HPDE6-E6E7 (cell line): Measurements from ENCODE around the gene CHST3.

Source experiments
- DNase-seq: peaks from one replicate; pipeline ENCODE4 v3.0.0; 2011; ENCODE audit warnings: missing footprints; ENCODE audit errors: extremely low spot score

The CHST3 gene

GRCh38 chr10:72010234-72010973, 46.2 kb downstream of the CHST3 start:
- DNase-seq, result no peak

- DNase-seq, result no peak
These were observed 46.8 kb downstream of the CHST3 start for GRCh38 chr10:72011016-72011415.

- DNase-seq, result no peak
These were observed 47.3 kb downstream of the CHST3 start for GRCh38 chr10:72011468-72011867.

GRCh38 chr10:72011976-72012512, 47.8 kb downstream of the CHST3 start:
- DNase-seq, result no peak

- no peak for DNase-seq
These were observed 48.6 kb downstream of the CHST3 start for GRCh38 chr10:72012796-72013195.

- no peak for DNase-seq
These were observed 49.2 kb downstream of the CHST3 start for GRCh38 chr10:72013202-72013945.

- no peak for DNase-seq
These were observed 50.0 kb downstream of the CHST3 start for GRCh38 chr10:72014197-72014596.

GRCh38 chr10:72014785-72015480, 50.7 kb downstream of the CHST3 start:
- no peak for DNase-seq

- no peak for DNase-seq
These were observed 51.6 kb downstream of the CHST3 start for GRCh38 chr10:72015841-72016240.

- DNase-seq, result no peak
These were observed 52.6 kb downstream of the CHST3 start for GRCh38 chr10:72016608-72017300.

GRCh38 chr10:72019085-72019876, 55.1 kb downstream of the CHST3 start:
- DNase-seq, result no peak

- no peak for DNase-seq
These were observed 57.0 kb downstream of the CHST3 start for GRCh38 chr10:72020914-72021809.

GRCh38 chr10:72022228-72022627, 58.0 kb downstream of the CHST3 start:
- DNase-seq, result no peak

GRCh38 chr10:72024596-72024995, 60.4 kb downstream of the CHST3 start:
- DNase-seq, result no peak

- no peak for DNase-seq
These were observed 61.2 kb downstream of the CHST3 start for GRCh38 chr10:72025400-72025799.

- DNase-seq, result no peak
These were observed 61.6 kb downstream of the CHST3 start for GRCh38 chr10:72025832-72026231.

- DNase-seq, result no peak
These were observed 62.3 kb downstream of the CHST3 start for GRCh38 chr10:72026278-72027111.

- DNase-seq, result no peak
These were observed 63.3 kb downstream of the CHST3 start for GRCh38 chr10:72027498-72027897.

GRCh38 chr10:72029414-72029813, 65.2 kb downstream of the CHST3 start:
- no peak for DNase-seq
